Measurements from ENCODE around the gene PTPRT.

Gene PTPRT

DNA sequence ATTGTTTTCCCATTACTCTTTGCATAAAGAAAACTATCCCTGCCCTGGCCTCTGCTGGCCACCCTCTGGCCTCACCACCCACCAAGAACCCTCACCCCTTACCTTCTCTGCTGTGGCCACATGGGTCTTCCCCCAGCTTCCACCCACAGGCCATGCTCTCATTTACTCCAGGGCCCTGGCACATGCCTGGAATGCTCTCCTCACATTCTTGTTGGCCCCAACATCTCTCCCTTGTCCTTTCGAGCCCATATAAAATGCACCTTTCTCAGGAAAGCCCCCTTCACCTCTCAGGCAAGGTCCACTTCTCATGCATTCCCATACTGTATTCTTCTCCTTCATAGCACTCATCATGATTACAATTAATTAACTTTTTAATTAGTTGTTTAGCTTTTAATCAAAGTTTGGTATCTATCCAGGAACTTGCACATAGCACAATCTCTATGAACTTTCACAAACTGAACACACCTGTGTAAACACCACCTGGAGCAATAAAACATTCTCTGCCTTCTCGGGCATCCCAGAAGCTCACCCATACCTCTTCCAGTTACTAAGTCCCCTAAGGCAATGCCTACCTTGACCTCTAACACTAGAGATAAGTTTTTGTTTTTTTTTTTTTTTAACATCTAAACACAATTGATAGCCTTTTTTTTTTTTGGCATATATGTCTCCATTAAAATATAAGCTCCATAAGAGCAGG lies 617.2 kb downstream of the PTPRT start:
- H3K36me3 ChIP-seq (replicated peaks; ENCODE audit: insufficient read depth, low read length), result no peaks in the 10 kb centered on the region
- TF ChIP-seq EZH2phosphoT487 (IDR thresholded peaks at IDR 0.05; ENCODE audit: low read length) (no peak), EZH2 (optimal IDR thresholded peaks at IDR 0.05; ENCODE audit: low read depth, low read length) (no peak)
- TF ChIP-seq, protein P1, sequence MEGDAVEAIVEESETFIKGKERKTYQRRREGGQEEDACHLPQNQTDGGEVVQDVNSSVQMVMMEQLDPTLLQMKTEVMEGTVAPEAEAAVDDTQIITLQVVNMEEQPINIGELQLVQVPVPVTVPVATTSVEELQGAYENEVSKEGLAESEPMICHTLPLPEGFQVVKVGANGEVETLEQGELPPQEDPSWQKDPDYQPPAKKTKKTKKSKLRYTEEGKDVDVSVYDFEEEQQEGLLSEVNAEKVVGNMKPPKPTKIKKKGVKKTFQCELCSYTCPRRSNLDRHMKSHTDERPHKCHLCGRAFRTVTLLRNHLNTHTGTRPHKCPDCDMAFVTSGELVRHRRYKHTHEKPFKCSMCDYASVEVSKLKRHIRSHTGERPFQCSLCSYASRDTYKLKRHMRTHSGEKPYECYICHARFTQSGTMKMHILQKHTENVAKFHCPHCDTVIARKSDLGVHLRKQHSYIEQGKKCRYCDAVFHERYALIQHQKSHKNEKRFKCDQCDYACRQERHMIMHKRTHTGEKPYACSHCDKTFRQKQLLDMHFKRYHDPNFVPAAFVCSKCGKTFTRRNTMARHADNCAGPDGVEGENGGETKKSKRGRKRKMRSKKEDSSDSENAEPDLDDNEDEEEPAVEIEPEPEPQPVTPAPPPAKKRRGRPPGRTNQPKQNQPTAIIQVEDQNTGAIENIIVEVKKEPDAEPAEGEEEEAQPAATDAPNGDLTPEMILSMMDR (IDR thresholded peaks at IDR 0.05; ENCODE audit: low read length), result no peak
- H3K4me3 ChIP-seq (ENCODE audit: low read length), result no peak overlapping the region
- no peaks in the 10 kb centered on the region for H3K4me1 ChIP-seq (ENCODE audit: low read length)
- H3K9me3 ChIP-seq (replicated peaks; ENCODE audit: insufficient read depth, low read length), result no peaks in the 10 kb centered on the region
- no peaks in the 10 kb centered on the region for H3K79me2 ChIP-seq (ENCODE audit: low read length)
- H3K9me2 ChIP-seq (replicated peaks; ENCODE audit: insufficient read depth, low read length), result no peaks in the 10 kb centered on the region
- no peak overlapping the region for H3K4me2 ChIP-seq (ENCODE audit: low read depth, low read length)
- H2AFZ ChIP-seq (ENCODE audit: low read length), result no peak overlapping the region
- H3K27ac ChIP-seq (ENCODE audit: low read length), result no peak overlapping the region
- H3K9ac ChIP-seq (ENCODE audit: low read length), result no peak overlapping the region
- H3K27me3 ChIP-seq (replicated peaks; ENCODE audit: insufficient read depth, low read length), result no peaks in the 10 kb centered on the region
- no peaks in the 10 kb centered on the region for H4K20me1 ChIP-seq (ENCODE audit: insufficient read depth, low read length)
- DNase-seq, result no peak
- no peaks in the 10 kb centered on the region for H3F3A ChIP-seq (ENCODE audit: insufficient read depth, low read length)

DNA sequence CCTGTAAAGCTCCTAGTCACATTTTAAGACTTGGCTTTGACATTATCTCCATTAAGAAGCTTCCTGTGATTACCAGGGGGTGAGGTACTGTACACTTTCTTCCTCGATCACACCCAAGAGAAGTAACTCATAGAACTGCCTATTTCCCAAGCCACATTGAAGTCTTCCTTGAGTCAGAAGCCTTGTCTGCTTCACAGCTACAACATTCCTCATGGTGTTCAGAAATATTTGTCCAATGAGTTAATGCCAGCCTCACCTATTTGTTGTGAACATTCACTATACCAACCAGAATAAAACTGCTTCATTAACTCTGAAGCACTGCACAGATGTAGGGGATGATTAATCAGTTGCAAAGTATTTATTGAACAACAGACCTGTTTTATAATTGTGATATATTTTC lies 622.3 kb downstream of the PTPRT start:
- no peaks in the 10 kb centered on the region for H3K4me1 ChIP-seq (ENCODE audit: low read length)
- H3K36me3 ChIP-seq (replicated peaks; ENCODE audit: insufficient read depth, low read length), result no peaks in the 10 kb centered on the region
- no peaks in the 10 kb centered on the region for H4K20me1 ChIP-seq (ENCODE audit: insufficient read depth, low read length)
- no peaks in the 10 kb centered on the region for H3K27me3 ChIP-seq (replicated peaks; ENCODE audit: insufficient read depth, low read length)
- no peak overlapping the region for H2AFZ ChIP-seq (ENCODE audit: low read length)
- H3K4me3 ChIP-seq (ENCODE audit: low read length), result no peak overlapping the region
- no peaks in the 10 kb centered on the region for H3K9me2 ChIP-seq (replicated peaks; ENCODE audit: insufficient read depth, low read length)
- DNase-seq, result no peak
- H3K9me3 ChIP-seq (replicated peaks; ENCODE audit: insufficient read depth, low read length), result no peaks in the 10 kb centered on the region
- H3K79me2 ChIP-seq (ENCODE audit: low read length), result no peaks in the 10 kb centered on the region
- no peaks in the 10 kb centered on the region for H3F3A ChIP-seq (ENCODE audit: insufficient read depth, low read length)
- no peak overlapping the region for H3K4me2 ChIP-seq (ENCODE audit: low read depth, low read length)
- no peak overlapping the region for H3K27ac ChIP-seq (ENCODE audit: low read length)
- no peak for TF ChIP-seq EZH2phosphoT487 (IDR thresholded peaks at IDR 0.05; ENCODE audit: low read length)
- TF ChIP-seq, protein P1 (IDR thresholded peaks at IDR 0.05; ENCODE audit: low read length), result no peak
- TF ChIP-seq EZH2 (optimal IDR thresholded peaks at IDR 0.05; ENCODE audit: low read depth, low read length), result no peak
- no peak overlapping the region for H3K9ac ChIP-seq (ENCODE audit: low read length)

DNA sequence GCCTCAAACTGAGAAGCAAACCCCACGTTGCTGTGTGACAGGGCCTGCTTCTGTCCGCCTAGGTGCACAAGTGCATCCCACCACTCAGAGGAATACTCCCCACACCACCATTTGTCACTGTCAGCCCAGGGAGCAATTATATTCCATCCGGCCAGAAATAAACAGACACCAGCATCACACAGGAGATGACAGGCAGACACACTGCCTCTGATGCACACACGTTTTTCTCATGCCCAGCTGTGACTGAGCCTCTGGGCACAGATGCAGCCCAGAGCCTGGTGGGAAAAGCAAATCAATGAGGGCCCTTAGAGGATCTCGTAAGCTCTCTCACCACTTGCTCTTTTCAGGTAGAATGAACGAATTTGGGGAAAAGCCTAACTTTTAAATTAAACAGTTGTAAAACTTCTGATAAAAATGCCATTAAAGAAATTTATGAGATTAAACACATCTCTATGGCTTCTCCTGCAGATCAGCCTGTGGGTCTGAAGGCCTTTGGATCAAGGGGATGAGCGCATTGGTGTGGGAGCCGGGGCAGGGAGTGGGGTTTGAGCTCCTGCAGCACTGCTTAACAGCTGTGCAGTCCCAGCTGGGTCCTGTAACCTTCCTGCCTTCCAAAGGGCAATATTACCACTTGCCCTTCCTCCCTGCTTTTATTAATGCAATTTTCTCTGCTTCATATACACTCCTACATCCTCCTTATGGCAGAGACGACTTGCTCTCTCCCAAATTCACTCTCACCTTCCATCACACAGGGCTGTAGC lies 624.3 kb downstream of the PTPRT start:
- no peaks in the 10 kb centered on the region for H4K20me1 ChIP-seq (ENCODE audit: insufficient read depth, low read length)
- no peak overlapping the region for H2AFZ ChIP-seq (ENCODE audit: low read length)
- H3K9me3 ChIP-seq (replicated peaks; ENCODE audit: insufficient read depth, low read length), result no peaks in the 10 kb centered on the region
- H3K36me3 ChIP-seq (replicated peaks; ENCODE audit: insufficient read depth, low read length), result no peaks in the 10 kb centered on the region
- TF ChIP-seq EZH2phosphoT487 (IDR thresholded peaks at IDR 0.05; ENCODE audit: low read length) (no peak), EZH2 (optimal IDR thresholded peaks at IDR 0.05; ENCODE audit: low read depth, low read length) (no peak)
- TF ChIP-seq, protein P1 (IDR thresholded peaks at IDR 0.05; ENCODE audit: low read length), result no peak
- H3K4me3 ChIP-seq (ENCODE audit: low read length), result no peak overlapping the region
- no peak overlapping the region for H3K4me2 ChIP-seq (ENCODE audit: low read depth, low read length)
- no peak for DNase-seq
- H3F3A ChIP-seq (ENCODE audit: insufficient read depth, low read length), result no peaks in the 10 kb centered on the region
- H3K4me1 ChIP-seq (ENCODE audit: low read length), result no peaks in the 10 kb centered on the region
- H3K27ac ChIP-seq (ENCODE audit: low read length), result no peak overlapping the region
- no peak overlapping the region for H3K9ac ChIP-seq (ENCODE audit: low read length)
- no peaks in the 10 kb centered on the region for H3K27me3 ChIP-seq (replicated peaks; ENCODE audit: insufficient read depth, low read length)
- no peaks in the 10 kb centered on the region for H3K9me2 ChIP-seq (replicated peaks; ENCODE audit: insufficient read depth, low read length)
- no peaks in the 10 kb centered on the region for H3K79me2 ChIP-seq (ENCODE audit: low read length)

Data from MM.1S (cell line).